GM12878 (cell line): Measurements from ENCODE around the gene EPB41L4A. TPM values are rescaled to one million over a fixed set of nuclear protein-coding genes. Genes with fewer than 3 reads are reported as not detected.

Source experiments
- ATAC-seq: fragments of 200-7000 bp; cut with Tn5 transposase; 3 replicates; pipeline ENCODE4 v1.9.1; 2020; ENCODE audit warnings: mild to moderate bottlenecking, moderate library complexity
- BruUV-seq: library from RNA; stranded (reverse); fragments of 400-500 nt; replicated peaks from 2 replicates; lab custom pipeline; 2021; lab: Mats Ljungman, UMichigan
- CTCF ChIA-PET: fragments of 300-600 bp; sonication (Branson Sonifier 250); formaldehyde crosslinking; extraction: SDS; loops from one replicate; lab custom pipeline; 2021; ENCODE audit warnings: inconsistent platforms; lab: Yijun Ruan, JAX
- POLR2A ChIA-PET: fragments of 350-600 bp; formaldehyde crosslinking; extraction: SDS; loops from one replicate; lab custom pipeline; 2021; ENCODE audit warnings: inconsistent platforms; lab: Charles Lee
- RAD21 ChIA-PET: fragments of 300-600 bp; sonication (Branson Sonifier 250); formaldehyde crosslinking; loops from one replicate; lab custom pipeline; 2023; ENCODE audit warnings: antibody characterized with exemption; ENCODE audit not compliant: unreplicated experiment; lab: Charles Lee
- SMC1A ChIA-PET: fragments of 300-600 bp; sonication (Branson Sonifier 250); formaldehyde crosslinking; loops from one replicate; lab custom pipeline; 2023; ENCODE audit not compliant: unreplicated experiment, uncharacterized antibody; lab: Charles Lee
- DNase-seq: peaks from one replicate; pipeline ENCODE4 v3.0.0-alpha.2; 2011; ENCODE audit warnings: low read depth, low spot score
- FAIRE-seq: peaks from 3 replicates; lab custom pipeline; 2011; peaks lifted over from hg19 to GRCh38; lab: Jason Lieb, UNC
- H2AFZ ChIP-seq: 2 replicates; pipeline ENCODE4 v1.6.0; 2011; ENCODE audit warnings: low read depth, low read length, control low read depth; ENCODE audit not compliant: control insufficient read depth
- H3K27ac ChIP-seq: 2 replicates; pipeline ENCODE4 v1.5.1; 2011; ENCODE audit warnings: control low read depth; ENCODE audit not compliant: control insufficient read depth, insufficient read depth
- H3K27me3 ChIP-seq, 2 experiments: replicated peaks in 1 of 2; 2 replicates each; pipeline versions ENCODE4 v1.6.0 to v1.6.1; 2011; ENCODE audit warnings: low read length in 1 of 2; ENCODE audit not compliant: control insufficient read depth in 2 of 2, insufficient read depth in 2 of 2
- H3K36me3 ChIP-seq, 2 experiments: 2 replicates each; pipeline ENCODE4 v1.5.1; 2011; ENCODE audit warnings: low read length in 1 of 2; ENCODE audit not compliant: control insufficient read depth in 2 of 2, insufficient read depth in 2 of 2
- H3K4me1 ChIP-seq: 2 replicates; pipeline ENCODE4 v1.6.1; 2011; ENCODE audit warnings: mild to moderate bottlenecking, low read length, moderate library complexity, mixed read lengths; ENCODE audit not compliant: control insufficient read depth, insufficient read depth
- H3K4me2 ChIP-seq: 2 replicates; pipeline ENCODE4 v1.6.0; 2011; ENCODE audit warnings: control low read depth; ENCODE audit not compliant: control insufficient read depth, insufficient read depth
- H3K4me3 ChIP-seq: fragments of 200-600 bp; sonication (generic); 2 replicates; pipeline ENCODE4 v1.5.1; 2016
- H3K79me2 ChIP-seq: 2 replicates; pipeline ENCODE4 v1.6.0; 2011; ENCODE audit warnings: low read length; ENCODE audit not compliant: control insufficient read depth, insufficient read depth
- H3K9ac ChIP-seq: 2 replicates; pipeline ENCODE4 v1.8.0; 2011; ENCODE audit warnings: low read length, control low read depth, mixed read lengths; ENCODE audit not compliant: control insufficient read depth, insufficient read depth
- H3K9me3 ChIP-seq: replicated peaks from 3 replicates; pipeline ENCODE4 v1.5.1; 2011; ENCODE audit warnings: mild to moderate bottlenecking, low read length; ENCODE audit not compliant: control insufficient read depth, insufficient read depth
- H4K20me1 ChIP-seq: 2 replicates; pipeline ENCODE4 v1.6.0; 2011; ENCODE audit not compliant: control insufficient read depth, insufficient read depth
- BCLAF1 ChIP-seq: fragments of 450-650 bp; IDR thresholded peaks from 2 replicates; pipeline ENCODE4 v1.6.1; 2017; ENCODE audit warnings: antibody characterized with exemption, mild to moderate bottlenecking, moderate library complexity
- BRCA1 ChIP-seq: IDR thresholded peaks from 2 replicates; pipeline ENCODE4 v1.6.1; 2011; ENCODE audit warnings: low read depth, low read length, improper control_type of control experiment
- CHD4 ChIP-seq: fragments of 200-600 bp; sonication (generic); IDR thresholded peaks from 2 replicates; pipeline ENCODE4 v1.6.1; 2016; ENCODE audit warnings: mild to moderate bottlenecking
- E4F1 ChIP-seq: fragments of 450-650 bp; IDR thresholded peaks from 2 replicates; pipeline ENCODE4 v1.6.1; 2018; ENCODE audit warnings: borderline replicate concordance, mild to moderate bottlenecking; ENCODE audit not compliant: partially characterized antibody
- EP300 ChIP-seq, 2 experiments: fragments of 150-350 bp in 1 of 2; IDR thresholded peaks; 2 replicates each; pipeline ENCODE4 v1.6.1; 2011 to 2012; ENCODE audit warnings: low read depth in 2 of 2, low read length in 2 of 2, borderline replicate concordance in 1 of 2, improper control_type of control experiment in 1 of 2, inconsistent platforms in 1 of 2; ENCODE audit not compliant: control insufficient read depth in 1 of 2
- FOS ChIP-seq: IDR thresholded peaks from 3 replicates; pipeline ENCODE4 v1.6.1; 2011; ENCODE audit warnings: borderline replicate concordance; ENCODE audit not compliant: insufficient read length; ENCODE audit errors: extremely low read depth
- HDGF ChIP-seq: fragments of 450-650 bp; IDR thresholded peaks from 2 replicates; pipeline ENCODE4 v1.6.1; 2016; ENCODE audit warnings: antibody characterized with exemption
- IKZF2 ChIP-seq, 2 experiments: fragments of 450-650 bp; IDR thresholded peaks; 2 replicates each; pipeline ENCODE4 v1.6.1; 2017; ENCODE audit warnings: mild to moderate bottlenecking in 2 of 2, moderate library complexity in 2 of 2
- RELA ChIP-seq: fragments of 450-650 bp; IDR thresholded peaks from 2 replicates; pipeline ENCODE4 v1.8.0; 2014; ENCODE audit warnings: borderline replicate concordance; ENCODE audit not compliant: partially characterized antibody
- STAT1 ChIP-seq: fragments of 450-650 bp; conservative IDR thresholded peaks from 2 replicates; pipeline ENCODE4 v1.6.1; 2014; ENCODE audit warnings: antibody characterized with exemption, mild to moderate bottlenecking
- TCF12 ChIP-seq: IDR thresholded peaks from 2 replicates; pipeline ENCODE4 v1.6.1; 2011; ENCODE audit warnings: low read depth, mild to moderate bottlenecking, low read length
- ZNF274 ChIP-seq: IDR thresholded peaks from one replicate; pipeline ENCODE4 v1.8.0; 2011; ENCODE audit not compliant: insufficient read length, insufficient read depth
- WGBS: methylation state at CpG from one replicate; pipeline ENCODE4 v1.1.6; 2016; ENCODE audit warnings: low lambda C conversion rate; ENCODE audit not compliant: insufficient replicate concordance, insufficient coverage; ENCODE audit errors: missing lambda C conversion rate; 5-methylcytosine and 5-hydroxymethylcytosine counted together
- in situ Hi-C: fragments of 300-500 bp; cut with MboI; formaldehyde crosslinking; loops from 9 replicates; pipeline ENCODE4 v1.14.3; 2018; ENCODE audit warnings: mixed read lengths
- intact Hi-C: fragments of 100-400 bp; cut with micrococcal nuclease; formaldehyde crosslinking; loops from one replicate; pipeline ENCODE4 v1.14.2; 2022; ENCODE audit not compliant: unreplicated experiment
- polyA plus RNA-seq, 11 experiments: library from polyadenylated mRNA; depleted of rRNA in 4 of 11; unstranded in 6 of 11; stranded (reverse) in 5 of 11; fragments of >200 nt; fragmentation: Nextera tagmentation in 4 of 11; fragmentation: Illumina TruSeq in 1 of 11; extraction: Ambion mirVana in 4 of 11; extraction: Trizol in 1 of 11; gene quantifications; 1 replicate in 1 of 11; 2 replicates in 10 of 11; pipeline versions ENCODE4 v1.2.1 to v1.2.3, GENCODE V29; 2011 to 2016; ENCODE audit warnings: inconsistent platforms in 2 of 11, missing spikeins in 2 of 11, low read depth in 1 of 11
- total RNA-seq, 4 experiments: library from RNA; depleted of rRNA in 3 of 4; stranded (reverse); fragments of >200 nt in 3 of 4; fragmentation: Illumina TruSeq in 1 of 4; extraction: Trizol in 1 of 4; gene quantifications; 2 replicates each; pipeline versions ENCODE4 v1.2.1 to v1.2.3, GENCODE V29; 2013 to 2021
- TF ChIP-seq, protein P1 (sequence below): fragments of 450-650 bp; IDR thresholded peaks from 2 replicates; pipeline ENCODE4 v1.6.1; 2017; ENCODE audit warnings: mild to moderate bottlenecking, moderate library complexity
- TF ChIP-seq, protein P2 (sequence below): fragments of 450-650 bp; IDR thresholded peaks from 2 replicates; pipeline ENCODE4 v1.6.1; 2017; ENCODE audit warnings: borderline replicate concordance

Gene EPB41L4A
- total and polyA plus RNA-seq, 10 of the 15 experiments (the other 5 are each of a cell fraction or from before 2014, with no cell fraction given) = 0.10 to 0.67 (median 0.30) TPM

- POLR2A ChIA-PET = no interaction called here
- Histone ChIP-seq H3K9ac (no peak overlapping the region), H3K36me3 (no peaks in the 10 kb centered on the region), H3K27ac (no peak overlapping the region), H3K79me2 (no peaks in the 10 kb centered on the region), H4K20me1 (no peaks in the 10 kb centered on the region), H3K4me2 (no peak overlapping the region), H3K4me1 (no peaks in the 10 kb centered on the region), H2AFZ (no peak overlapping the region), H3K9me3 (no peaks in the 10 kb centered on the region; the same call in 2 of the 3 replicates), H3K27me3 (no peaks in the 10 kb centered on the region), H3K4me3 (no peak overlapping the region)
- 0% methylated on average over 1 of the region's 1 CpG for WGBS
- no peak for TF ChIP-seq BRCA1
- no peak for TF ChIP-seq EP300 (IDR thresholded peaks at IDR 0.05; ENCODE audit: borderline replicate concordance in 1 of 2, control insufficient read depth in 1 of 2, low read depth in 2 of 2, low read length in 2 of 2)
- TF ChIP-seq CHD4 = no peak
- no peak for TF ChIP-seq E4F1
- no peak for TF ChIP-seq IKZF2 (IDR thresholded peaks at IDR 0.05)
- TF ChIP-seq, protein P1, sequence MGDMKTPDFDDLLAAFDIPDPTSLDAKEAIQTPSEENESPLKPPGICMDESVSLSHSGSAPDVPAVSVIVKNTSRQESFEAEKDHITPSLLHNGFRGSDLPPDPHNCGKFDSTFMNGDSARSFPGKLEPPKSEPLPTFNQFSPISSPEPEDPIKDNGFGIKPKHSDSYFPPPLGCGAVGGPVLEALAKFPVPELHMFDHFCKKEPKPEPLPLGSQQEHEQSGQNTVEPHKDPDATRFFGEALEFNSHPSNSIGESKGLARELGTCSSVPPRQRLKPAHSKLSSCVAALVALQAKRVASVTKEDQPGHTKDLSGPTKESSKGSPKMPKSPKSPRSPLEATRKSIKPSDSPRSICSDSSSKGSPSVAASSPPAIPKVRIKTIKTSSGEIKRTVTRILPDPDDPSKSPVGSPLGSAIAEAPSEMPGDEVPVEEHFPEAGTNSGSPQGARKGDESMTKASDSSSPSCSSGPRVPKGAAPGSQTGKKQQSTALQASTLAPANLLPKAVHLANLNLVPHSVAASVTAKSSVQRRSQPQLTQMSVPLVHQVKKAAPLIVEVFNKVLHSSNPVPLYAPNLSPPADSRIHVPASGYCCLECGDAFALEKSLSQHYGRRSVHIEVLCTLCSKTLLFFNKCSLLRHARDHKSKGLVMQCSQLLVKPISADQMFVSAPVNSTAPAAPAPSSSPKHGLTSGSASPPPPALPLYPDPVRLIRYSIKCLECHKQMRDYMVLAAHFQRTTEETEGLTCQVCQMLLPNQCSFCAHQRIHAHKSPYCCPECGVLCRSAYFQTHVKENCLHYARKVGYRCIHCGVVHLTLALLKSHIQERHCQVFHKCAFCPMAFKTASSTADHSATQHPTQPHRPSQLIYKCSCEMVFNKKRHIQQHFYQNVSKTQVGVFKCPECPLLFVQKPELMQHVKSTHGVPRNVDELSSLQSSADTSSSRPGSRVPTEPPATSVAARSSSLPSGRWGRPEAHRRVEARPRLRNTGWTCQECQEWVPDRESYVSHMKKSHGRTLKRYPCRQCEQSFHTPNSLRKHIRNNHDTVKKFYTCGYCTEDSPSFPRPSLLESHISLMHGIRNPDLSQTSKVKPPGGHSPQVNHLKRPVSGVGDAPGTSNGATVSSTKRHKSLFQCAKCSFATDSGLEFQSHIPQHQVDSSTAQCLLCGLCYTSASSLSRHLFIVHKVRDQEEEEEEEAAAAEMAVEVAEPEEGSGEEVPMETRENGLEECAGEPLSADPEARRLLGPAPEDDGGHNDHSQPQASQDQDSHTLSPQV = no peak
- no peak for TF ChIP-seq HDGF
- TF ChIP-seq STAT1 = no peak
- no peak for TF ChIP-seq TCF12
- no peak for TF ChIP-seq RELA
- no peak for TF ChIP-seq BCLAF1
- no peak for TF ChIP-seq FOS
- TF ChIP-seq, protein P2, sequence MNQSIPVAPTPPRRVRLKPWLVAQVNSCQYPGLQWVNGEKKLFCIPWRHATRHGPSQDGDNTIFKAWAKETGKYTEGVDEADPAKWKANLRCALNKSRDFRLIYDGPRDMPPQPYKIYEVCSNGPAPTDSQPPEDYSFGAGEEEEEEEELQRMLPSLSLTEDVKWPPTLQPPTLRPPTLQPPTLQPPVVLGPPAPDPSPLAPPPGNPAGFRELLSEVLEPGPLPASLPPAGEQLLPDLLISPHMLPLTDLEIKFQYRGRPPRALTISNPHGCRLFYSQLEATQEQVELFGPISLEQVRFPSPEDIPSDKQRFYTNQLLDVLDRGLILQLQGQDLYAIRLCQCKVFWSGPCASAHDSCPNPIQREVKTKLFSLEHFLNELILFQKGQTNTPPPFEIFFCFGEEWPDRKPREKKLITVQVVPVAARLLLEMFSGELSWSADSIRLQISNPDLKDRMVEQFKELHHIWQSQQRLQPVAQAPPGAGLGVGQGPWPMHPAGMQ = no peak
- TF ChIP-seq ZNF274 = no peak
- no peak for DNase-seq
- CTCF ChIA-PET = no interaction called here
- FAIRE-seq = no peak
- intact Hi-C loops (no loop called here), in situ Hi-C loops (no loop called here)
- RAD21 ChIA-PET = no interaction called here
- no TSS peak for BruUV-seq
- SMC1A ChIA-PET = interaction anchor here (1.3 kb wide), 1 partner anchor 13 kb away, joined by 4 read pairs; no protein-coding TSS in a partner anchor
- ATAC-seq = no peak
Measured at GRCh38 chr5:112467485-112467884, 48.4 kb upstream of the EPB41L4A start.
